ENCODE data around the gene PKD2L2. TPM values are rescaled to one million over a fixed set of nuclear protein-coding genes. Genes with fewer than 3 reads are reported as not detected.
A peak's percentile ranks its signal among the peaks of the same experiment; 100 is the strongest.

PKD2L2 gene
- total RNA-seq, 1 donor from 2014 or later, result not detected

DNA sequence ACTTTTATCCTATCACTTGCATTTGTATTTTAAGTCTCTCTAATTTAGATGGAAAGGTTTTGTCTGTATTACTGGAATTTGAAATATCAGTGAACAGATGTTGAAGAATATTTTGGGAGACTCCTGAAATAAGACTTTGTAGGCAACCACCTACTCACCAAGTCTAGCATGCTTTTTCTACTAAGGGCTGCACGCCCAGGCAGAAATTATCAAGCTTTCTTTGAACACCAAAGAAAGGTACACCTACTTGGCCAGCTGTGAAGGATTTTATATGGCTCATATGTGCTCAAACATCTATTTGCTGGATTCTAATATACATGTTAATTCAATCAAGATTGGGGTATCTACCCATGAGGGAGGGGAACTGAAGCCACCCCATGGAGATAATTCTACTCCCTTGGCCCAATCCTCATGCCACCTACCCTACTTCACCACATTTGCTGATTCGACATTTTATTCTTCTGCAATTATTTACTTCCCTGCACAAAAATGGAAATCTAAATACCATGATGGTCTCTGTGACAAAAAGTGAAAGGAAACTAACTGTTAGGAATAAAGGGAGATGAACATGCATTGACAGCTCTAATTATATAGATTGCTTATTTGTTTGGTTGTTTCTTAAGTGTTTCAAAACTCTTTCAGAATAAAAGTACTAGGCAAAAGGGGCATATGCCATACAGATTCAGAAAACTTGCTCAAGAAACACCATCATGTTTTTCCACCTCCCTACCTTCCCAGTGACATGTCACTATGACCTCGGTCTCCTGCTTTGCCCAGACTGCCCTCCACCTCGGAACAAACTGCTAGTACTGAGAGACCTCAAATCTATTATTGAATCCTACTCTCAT, 22.5 kb upstream of the PKD2L2 start:
- peaks cover 15% of the 10 kb centered on the region for H3K27me3 Mint-ChIP-seq (ENCODE audit: low read depth)
- H3K4me1 Mint-ChIP-seq, result no peaks in the 10 kb centered on the region
- no peak for TF ChIP-seq CTCF (conservative IDR thresholded peaks at IDR 0.05)

DNA sequence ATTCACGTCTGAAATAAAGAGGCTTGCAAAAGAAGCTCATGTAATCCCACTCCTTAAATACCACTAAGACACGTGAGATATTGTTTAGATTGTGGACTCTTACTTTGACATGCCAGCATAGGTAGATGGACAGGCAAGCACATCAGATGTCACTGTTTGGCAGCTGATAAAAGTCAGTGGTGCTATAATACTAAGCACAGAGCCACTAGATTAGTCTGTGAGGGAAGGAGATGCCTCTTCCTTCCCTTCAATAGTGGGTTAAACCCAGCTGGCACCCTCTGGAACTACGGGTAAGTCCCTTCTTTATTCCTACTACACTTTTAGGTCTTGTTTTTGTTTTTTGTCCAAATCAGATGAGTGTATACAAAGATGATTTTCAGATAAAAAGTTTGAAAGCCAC, 21.6 kb upstream of the PKD2L2 start, which contains the start of gene MYOT:
TSS of gene MYOT (plus strand) at position 197 of the 400 bp plus-strand sequence. CDS start 2,792 bp downstream, outside the sequence.
- no peaks in the 10 kb centered on the region for H3K4me1 Mint-ChIP-seq
- no peak within 1 kb of the TSS for H3K27ac Mint-ChIP-seq (ENCODE audit: unreplicated experiment)
- DNase-seq (ENCODE audit: low read depth, low spot score), result no peak
- H3K9me3 Mint-ChIP-seq, result no peaks in the 10 kb centered on the region
- H3K4me3 Mint-ChIP-seq, result no peak within 1 kb of the TSS
- TF ChIP-seq CTCF (conservative IDR thresholded peaks at IDR 0.05), result no peak
- no peaks in the 10 kb centered on the region for H3K36me3 Mint-ChIP-seq (ENCODE audit: low read depth)
- H3K27me3 Mint-ChIP-seq (ENCODE audit: low read depth), result peaks cover 15% of the 10 kb centered on the region

More for the DNA sequence above, 22.5 kb upstream of the PKD2L2 start:
- Mint-ChIP-seq H3K27ac (ENCODE audit: unreplicated experiment) (no peak overlapping the region), H3K9me3 (no peaks in the 10 kb centered on the region), H3K36me3 (ENCODE audit: low read depth) (no peaks in the 10 kb centered on the region), H3K4me3 (no peak overlapping the region)
- DNase-seq (ENCODE audit: low read depth, low spot score), result no peak

GRCh38 chr5:137870647-137871339, 18.5 kb upstream of the PKD2L2 start:
- no peaks in the 10 kb centered on the region for H3K4me1 Mint-ChIP-seq
- TF ChIP-seq CTCF (conservative IDR thresholded peaks at IDR 0.05), result no peak
- no peak overlapping the region for H3K4me3 Mint-ChIP-seq
- no peaks in the 10 kb centered on the region for H3K36me3 Mint-ChIP-seq (ENCODE audit: low read depth)
- DNase-seq (ENCODE audit: low read depth, low spot score), result no peak
- peaks cover 12% of the 10 kb centered on the region for H3K27me3 Mint-ChIP-seq (ENCODE audit: low read depth)
- H3K27ac Mint-ChIP-seq (ENCODE audit: unreplicated experiment), result peak overlapping the region; percentile 15
- H3K9me3 Mint-ChIP-seq, result no peaks in the 10 kb centered on the region

- DNase-seq (ENCODE audit: low read depth, low spot score), result no peak
- H3K9me3 Mint-ChIP-seq, result no peaks in the 10 kb centered on the region
Observed at GRCh38 chr5:137871571-137871970, 17.7 kb upstream of the PKD2L2 start.

GRCh38 chr5:137872466-137872865, 16.8 kb upstream of the PKD2L2 start:
- H3K27me3 Mint-ChIP-seq (ENCODE audit: low read depth), result peaks cover 5% of the 10 kb centered on the region
- no peak for DNase-seq (ENCODE audit: low read depth, low spot score)
- no peaks in the 10 kb centered on the region for H3K36me3 Mint-ChIP-seq (ENCODE audit: low read depth)
- H3K4me3 Mint-ChIP-seq, result no peak overlapping the region
- no peaks in the 10 kb centered on the region for H3K9me3 Mint-ChIP-seq
- no peak overlapping the region for H3K27ac Mint-ChIP-seq (ENCODE audit: unreplicated experiment)
- H3K4me1 Mint-ChIP-seq, result no peaks in the 10 kb centered on the region
- TF ChIP-seq CTCF (conservative IDR thresholded peaks at IDR 0.05), result no peak

More at GRCh38 chr5:137871571-137871970, 17.7 kb upstream of the PKD2L2 start:
- Mint-ChIP-seq H3K36me3 (ENCODE audit: low read depth) (no peaks in the 10 kb centered on the region), H3K27ac (ENCODE audit: unreplicated experiment) (no peak overlapping the region), H3K4me1 (no peaks in the 10 kb centered on the region), H3K27me3 (ENCODE audit: low read depth) (peaks cover 11% of the 10 kb centered on the region), H3K4me3 (no peak overlapping the region)
- TF ChIP-seq CTCF (conservative IDR thresholded peaks at IDR 0.05), result no peak
